DMS53 treated with DMSO at 0.1 percent for 48 hours (cell line): Measurements from ENCODE around the gene TNIP2.
"Not testable (repeated sequence)": the region's sequence is repeated elsewhere in the genome, so short reads cannot be mapped to it uniquely, and the experiment has no call there.

Source experiments
- DNase-seq: peaks from one replicate; lab custom pipeline; 2025; ENCODE audit not compliant: unreplicated experiment; lab: John Stamatoyannopoulos, UW

Gene TNIP2

DNA sequence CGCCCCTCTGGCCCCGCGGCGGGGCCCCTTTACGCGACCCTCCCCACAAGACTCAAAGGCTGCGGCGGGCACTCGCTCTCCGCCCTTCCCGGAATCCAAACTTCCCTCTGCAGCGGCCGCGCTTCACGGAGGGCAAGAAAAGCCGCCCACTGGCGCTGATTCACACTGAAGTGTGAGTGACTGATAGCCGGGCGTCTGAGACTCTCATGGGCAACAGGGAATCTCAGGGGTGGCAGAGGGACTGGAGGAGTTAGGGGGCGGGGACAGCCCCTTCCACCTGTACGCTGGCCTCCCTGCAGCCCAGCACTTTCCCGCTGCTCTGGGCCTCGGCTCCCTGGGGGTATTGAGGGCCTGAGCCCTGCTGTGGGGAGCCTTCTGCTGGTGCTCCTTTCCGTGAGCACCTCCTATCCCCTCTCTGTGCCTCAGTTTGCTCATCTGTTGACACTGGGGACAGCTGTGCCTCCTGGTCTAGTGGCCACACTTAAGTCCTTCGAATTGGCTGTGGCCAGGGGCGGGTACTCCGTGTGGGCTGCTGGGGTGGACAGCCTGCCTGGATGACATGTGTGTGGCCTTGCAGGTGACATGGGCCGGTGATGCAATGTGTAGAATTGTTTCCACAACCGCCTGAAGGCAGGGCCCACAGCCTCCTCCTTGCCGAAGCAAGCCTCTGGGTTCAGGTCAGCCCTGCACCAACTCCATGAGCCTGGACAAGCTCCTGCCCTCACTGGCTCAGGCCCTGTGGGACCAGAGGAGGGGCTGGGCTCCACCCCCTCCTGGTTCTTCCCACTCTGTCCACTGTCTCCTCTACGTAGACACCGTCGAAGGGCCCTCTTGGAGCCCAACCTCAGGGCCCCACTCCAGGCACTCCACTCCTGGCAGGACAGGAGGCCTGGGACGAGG, 37.7 kb upstream of the TNIP2 start:
- DNase-seq, result peak; percentile 7

DNA sequence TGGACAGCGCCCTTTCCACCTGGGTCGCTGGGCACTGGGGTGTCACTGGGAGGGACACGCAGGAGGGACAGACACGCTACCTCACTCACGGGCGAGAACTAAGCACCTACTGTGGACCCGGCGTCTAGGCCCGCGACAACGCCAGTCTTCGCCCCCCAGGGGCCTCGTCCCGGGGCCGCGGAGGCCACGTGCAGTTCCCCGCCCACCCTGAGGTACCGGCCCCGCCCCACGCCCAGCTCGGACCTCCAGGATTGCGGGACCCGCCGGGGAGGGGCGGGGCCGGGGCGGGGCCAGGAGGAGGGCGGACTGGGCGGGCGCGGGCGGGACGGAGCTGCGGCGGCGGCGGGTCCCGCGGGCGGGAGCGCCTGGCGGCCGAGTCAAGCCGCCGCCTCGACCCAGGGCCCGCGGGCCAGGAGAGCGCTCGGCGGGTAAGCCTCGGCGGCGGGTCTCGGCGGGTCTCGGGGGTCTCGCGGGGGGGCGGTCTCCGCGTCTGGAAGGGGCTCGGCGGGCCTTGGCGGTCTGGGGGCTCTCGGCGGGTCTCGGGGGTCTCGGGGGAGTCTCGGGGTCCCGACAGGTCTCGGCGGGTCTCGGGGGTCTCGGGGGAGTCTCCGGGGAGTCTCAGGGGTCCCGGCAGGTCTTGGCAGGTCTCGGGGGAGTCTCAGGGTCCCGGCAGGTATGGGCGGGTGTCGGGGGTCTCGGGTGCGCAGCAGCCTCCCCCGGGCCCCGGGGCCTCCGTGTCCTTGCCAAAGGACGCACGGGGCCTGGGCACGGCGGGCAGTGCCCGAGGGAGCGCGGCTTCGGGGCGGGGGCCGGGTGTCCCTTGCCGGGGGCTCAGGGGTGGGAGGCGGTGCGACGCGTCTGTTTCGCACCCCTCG, 36.8 kb upstream of the TNIP2 start, which contains the start of gene SH3BP2:
Gene SH3BP2, plus strand, starts transcription at position 375 of the 875 bp plus-strand sequence. CDS start 27,533 bp downstream, outside the sequence.
- DNase-seq, result peak; percentile 40

DNA sequence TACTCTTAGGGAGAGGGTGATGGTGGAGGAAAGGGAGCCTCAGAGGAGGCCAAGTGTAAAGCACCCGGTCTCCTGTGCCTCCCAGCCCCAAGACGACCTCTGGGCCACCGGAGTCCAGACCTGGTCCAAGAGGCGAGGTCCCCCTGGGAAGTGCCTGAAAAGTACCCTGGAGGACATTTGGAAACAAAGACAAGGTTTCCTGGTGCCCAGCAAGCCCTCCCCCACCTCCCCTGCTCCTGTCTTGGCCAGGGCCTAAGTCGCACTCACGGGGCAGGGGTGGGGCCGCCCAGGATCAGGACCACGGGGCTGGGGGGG, 36.2 kb upstream of the TNIP2 start:
- DNase-seq, result no peak

DNA sequence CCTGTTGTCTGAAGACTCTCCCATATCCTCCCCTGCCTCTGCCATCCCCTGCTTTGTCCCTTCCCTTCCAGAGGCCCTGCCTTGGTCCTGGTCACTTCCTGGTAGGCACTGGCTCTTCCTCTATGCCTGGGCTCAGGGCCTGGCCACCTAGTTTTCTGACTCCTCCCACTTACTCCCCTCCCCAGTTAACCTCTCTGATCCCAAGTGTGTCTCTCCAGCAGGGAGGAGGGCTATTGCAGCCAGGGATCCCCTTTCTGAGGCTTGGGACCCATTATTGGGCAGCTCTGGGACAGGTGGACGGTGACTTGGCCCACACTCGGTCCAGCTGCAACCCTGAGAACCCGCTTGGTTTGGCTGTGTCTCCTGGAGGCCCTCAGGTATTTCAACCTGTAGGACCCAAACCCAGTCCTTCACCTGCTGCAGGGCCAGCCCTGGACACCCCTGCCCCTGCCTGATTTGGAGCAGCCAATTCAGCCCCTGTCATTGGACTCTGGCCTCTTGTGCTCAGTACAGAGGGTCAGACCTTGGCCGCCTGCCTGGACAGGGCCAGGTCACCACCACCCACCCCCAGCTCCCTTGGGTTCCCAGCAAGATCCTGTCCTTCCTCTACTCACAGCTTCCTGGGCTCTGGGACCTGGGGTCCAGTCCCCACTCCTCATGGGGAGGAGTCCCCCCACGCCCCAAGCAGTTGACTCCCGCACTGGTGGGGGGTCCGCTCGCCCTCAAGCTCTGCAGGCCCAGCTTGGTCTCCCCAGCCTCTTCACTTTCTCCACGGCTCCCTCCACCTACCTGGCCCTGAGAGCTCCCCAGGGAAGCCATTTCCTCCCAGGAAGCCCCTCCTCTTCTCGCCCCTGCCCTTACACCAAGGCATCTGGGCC, 35.6 kb upstream of the TNIP2 start:
- peak; percentile 20 for DNase-seq

DNA sequence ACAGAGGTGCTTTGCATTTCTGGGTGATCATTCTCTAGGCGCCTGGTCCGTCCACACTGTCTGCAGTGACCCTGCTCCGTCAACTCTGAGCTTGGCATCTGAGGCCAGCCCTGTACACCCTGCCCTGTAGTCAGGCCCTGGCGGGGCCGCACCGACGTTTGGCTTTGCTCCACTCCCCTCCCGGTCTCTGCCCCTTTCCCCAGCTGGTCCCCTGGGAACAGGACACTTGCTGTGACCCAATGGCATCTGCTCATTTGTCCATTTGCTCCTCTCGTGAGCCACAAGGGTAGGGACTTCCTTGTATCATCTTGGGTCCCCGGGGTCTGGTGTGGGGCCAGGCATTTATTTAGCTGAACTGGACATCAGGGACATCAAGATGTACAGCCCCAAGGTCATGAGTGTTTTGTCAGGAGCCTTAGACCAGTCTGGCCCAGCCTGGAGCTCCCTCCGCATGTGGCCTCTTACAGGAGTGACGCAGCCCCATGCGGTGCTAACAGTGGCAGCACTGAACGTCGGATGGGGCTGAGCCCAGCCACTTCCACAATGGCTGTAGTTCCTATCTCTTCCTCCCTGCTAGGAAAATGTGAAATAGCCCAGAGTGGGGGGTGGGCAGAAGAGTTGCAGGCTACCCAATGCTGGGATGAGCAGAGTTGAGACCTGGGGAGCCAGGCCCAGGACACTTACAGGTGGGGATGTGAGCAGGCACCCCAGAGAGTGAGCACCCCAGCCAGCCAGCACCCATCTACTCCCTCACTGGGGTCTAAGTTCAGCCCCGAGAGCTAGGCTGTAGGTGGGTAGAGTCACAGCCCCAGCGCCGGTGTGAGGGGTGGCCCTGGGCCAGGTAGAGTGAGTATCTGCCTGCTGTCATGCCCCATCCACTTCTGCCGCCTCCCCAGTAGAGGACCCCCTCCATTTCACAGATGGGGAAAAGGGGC, 34.7 kb upstream of the TNIP2 start:
- DNase-seq, result no peak

DNA sequence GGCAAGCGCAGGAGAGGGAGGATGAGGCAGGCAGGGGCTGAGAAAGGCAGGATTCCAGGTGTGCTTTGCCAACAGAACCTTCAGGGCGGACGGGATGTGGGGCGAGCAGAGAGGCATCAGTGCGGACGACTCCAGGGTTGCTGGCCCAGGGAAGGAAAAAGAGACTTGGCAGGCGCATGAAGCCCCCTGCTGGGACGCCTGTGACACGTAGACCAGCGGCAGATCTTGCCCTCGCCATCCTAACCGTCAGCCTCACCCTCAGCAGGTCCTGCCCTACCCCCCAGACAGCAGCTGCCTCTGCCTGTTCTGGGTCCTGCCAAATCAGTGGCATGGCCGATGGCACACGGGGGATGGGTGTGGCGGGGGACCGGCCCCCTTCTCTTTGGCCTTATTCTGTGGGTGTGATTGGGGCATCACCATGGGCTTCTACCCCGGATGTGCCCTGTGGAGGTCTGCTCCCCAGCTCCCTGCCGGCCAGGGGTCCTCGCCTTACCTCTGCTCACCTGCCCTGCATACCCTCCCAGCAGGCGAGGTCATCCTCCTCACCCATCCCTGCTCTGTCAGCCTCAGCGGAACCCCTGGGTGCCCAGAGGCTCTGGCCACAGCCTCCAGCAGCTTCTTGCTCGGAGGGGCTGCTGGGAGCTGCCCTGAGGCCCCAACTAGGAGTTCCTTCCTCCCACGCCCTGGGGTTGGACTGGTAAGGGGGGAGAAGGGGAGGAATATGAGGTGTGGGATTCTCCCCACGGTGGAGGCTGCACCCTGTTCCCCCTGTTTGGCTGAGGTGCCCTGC, 33.9 kb upstream of the TNIP2 start:
- DNase-seq, result no peak

DNA sequence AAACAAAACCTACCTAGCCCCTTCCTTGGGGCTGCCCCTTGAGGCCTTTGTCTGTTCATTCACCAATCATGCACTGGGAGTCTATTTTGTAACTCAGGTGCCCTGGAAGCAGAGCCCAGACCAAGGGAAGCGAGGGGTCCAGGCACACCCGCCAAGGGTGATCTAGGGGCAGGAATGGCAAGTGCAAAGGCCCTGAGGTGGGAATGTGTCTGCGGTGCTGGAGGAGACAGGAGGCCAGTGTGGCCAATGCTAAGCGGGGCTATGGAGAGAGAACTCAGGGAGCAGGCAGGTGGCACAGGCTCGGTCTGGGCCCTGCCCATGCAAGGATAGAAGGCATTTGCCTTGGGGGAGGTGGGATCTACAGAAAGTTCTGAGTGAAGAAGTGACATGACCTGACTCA, 33.2 kb upstream of the TNIP2 start:
- no peak for DNase-seq

DNA sequence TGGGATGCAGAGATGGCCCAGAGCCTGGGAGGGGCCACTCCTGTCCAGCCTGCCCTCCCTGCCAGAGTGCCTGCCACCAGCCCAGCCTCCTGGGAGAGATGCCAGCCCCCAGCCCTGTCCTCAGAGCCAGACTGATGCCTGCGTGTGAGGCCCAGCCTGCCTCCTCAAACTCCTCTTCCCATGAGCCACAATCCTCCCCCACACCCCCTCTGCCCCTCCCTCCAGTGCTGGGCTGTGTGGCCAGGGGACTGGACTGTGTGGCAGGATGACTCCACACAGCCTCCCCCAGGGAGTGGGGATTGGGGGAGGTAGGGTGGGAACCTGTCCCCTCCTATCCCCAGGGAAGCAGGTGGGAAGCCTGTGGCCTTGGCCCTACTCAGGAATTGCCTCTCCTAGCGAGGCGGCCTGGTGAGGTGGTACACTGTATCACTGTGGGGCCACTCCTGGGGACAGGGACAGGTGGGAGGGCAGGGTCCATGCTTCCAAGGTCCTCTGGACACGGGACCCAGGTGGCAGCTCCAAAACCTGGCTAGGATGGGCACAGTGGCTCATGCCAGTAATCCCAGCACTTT, 32.5 kb upstream of the TNIP2 start:
- no peak for DNase-seq

DNA sequence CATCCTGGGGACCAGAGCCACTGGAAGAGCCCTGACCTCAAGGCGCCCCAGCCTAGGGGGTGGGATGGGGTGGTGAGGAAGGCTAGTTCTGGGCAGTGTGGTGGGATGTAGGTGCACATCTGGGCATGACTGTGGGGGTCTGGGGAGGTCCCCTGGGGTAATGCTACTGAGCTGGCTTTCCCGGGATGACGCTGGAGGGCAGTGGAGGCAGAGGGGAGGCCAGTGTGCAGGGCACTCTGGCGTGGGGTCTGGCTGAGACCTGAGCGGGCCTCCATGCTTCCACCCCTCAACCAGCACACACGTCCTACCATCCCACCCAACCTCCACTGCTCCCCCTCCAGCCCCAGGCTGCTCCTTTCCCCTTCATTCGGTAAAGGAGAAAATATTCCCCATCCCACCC, 32.0 kb upstream of the TNIP2 start:
- DNase-seq, result no peak

DNA sequence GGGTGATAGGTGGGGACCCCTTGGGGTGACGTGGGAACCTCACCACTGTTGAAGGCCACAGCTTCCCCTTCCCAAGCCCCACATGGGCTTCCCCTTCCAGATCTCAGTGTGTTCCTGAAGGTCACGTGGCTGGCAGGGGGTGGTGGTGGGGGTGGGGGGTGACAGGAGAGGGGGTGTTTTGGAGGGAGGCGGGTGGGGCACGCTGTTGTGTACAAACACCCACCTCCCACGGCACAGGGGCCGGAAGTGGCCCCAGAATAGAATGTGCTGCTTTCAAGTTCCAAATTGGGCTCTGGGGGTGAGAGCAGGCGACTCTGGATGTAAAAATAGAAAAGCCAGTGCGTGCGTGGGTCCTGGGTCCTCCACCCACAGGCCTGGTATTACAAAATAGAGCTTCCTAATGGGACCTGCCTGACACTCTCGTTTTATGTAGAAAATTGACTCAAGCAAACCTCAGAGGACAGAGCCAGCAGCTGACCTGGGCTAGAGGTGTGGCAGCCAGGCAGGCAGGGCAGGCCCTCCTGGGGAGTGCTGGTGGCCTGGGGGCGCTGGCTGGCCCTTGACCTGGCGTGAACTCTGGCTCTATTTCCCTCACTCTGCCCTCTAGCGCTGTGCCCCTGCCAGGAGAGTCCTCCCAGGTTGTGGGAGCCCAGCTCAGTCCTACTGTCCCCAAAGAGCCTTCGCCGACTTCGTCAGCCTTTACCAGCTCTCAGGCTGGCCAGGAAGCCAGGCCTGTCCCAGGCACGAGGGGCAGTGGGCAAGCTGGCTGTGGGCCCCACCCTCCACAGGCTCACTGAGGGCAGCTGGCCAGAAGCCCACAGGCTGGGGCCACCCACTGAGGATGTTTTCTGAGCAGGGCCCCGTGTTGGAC, 31.3 kb upstream of the TNIP2 start:
- no peak for DNase-seq

DNA sequence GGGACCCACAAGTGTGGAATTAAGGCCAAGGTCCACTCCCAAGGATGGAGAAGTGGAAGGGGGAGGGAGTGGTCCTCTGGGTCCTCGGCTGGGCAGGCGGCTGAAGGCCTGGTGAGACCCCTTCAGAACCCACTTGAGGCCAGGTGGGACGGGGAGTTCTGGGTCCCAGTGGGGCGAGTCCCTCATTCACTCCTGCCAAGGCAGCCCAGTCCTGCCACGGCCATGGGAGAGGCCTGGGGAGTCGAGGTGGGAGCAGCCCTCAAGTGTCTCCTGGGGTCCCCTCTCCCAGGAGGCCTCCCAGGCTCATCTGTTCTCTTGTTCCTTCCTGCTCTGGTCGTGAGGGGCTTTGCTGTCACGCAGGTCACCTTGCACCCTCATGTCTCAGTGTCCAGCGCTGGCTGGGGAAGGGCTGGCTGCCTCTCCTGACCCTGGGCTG, 30.7 kb upstream of the TNIP2 start:
- no peak for DNase-seq

DNA sequence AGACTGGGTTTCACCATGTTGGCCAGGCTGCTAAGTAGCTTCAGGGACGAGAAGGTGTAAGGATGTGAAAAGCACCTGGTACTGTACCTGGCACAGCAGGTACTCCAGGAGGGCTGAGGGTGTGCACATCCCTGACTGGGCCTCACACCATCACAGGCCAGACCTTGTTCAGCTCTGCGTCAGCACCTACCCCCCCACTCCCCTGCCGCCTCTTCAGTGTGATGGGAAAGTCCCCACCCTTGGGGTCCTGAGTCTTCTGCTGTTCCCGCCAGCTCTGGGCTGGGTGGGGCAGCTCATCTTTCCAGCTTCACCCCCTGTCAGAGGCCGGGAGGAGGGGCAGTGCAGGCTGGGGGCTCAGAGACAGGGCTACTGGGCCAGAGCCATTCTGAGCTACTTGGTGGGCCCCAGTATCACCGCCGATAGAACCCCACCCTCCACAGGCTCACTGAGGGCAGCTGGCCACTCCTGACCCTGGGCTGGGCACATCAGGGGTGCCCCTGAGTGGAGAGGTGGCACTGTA, 30.1 kb upstream of the TNIP2 start:
- DNase-seq, result no peak

DNA sequence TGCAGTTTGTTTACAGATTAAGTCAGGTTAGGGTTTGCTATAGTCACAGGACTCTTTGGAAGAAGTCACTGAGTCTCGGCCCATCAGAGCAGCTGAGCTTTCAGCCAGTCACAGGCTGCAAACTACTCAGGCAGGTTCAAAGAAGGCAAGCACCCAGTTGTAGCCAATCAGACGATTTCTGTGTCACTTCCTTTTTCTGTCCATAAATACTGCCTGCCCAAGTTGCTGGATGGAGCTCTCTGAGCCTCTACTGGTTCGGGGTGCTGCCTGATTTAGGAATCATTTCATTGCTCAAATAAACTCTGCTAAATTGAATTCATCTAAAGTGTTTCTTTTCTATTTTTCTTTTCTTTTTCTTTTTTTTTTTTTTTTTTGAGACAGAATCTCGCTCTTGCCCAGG, 29.5 kb upstream of the TNIP2 start:
- DNase-seq, result peak; percentile 18

DNA sequence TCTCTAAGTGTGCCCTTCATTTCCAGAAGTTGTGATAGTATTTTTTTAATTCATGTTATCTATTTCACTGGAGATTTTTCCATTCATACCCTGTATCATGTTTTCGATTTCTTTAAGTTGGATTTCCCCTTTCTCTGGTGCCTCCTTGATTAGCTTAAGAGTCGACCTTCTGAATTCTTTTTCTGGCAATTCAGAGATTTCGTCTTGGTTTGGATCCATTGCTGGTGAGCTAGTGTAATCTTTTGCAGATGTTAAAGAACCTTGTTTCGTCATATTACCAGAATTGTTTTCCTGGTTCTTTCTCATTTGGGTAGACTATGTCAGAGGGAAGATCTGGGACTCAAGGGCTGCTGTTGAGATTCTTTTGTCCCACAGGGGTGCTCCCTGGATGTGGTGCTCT, 27.7 kb upstream of the TNIP2 start:
- no peak for DNase-seq

DNA sequence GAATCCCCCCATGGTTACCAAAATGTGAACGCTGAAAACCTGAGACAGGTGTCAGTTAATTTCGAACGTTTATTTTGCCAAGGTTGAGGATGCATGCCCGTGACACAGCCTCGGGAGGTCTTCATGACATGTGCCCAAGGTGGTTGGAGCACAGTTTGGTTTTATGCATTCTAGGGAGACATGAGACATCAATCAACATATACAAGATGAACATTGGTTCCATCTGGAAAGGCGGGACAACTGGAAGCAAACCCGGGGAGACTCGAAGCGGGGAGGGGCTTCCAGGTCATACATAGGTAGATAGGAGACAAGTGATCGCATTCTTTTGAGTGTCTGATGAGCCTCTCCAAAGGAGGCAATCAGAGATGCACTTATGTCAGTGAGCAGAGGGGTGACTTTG, 25.8 kb upstream of the TNIP2 start:
- no peak for DNase-seq

DNA sequence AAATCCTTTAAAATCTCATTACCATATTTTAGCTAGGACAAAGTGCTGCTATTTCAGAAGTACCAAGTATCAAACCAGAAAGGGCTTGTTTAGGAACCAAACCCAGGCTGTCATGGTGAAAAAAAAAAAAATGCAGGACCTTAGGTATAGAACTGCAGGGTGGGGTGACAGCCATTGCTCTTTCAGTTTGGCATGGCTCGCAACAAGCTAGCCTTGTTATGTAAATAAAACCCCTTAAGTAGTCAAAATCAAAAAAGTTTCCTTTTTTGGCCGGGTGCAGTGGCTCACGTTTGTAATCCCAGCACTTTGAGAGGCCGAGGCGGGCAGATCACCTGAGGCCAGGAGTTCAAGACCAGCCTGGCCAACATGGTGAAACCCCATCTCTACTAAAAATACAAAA, 24.5 kb upstream of the TNIP2 start:
- not testable (repeated sequence) for DNase-seq

DNA sequence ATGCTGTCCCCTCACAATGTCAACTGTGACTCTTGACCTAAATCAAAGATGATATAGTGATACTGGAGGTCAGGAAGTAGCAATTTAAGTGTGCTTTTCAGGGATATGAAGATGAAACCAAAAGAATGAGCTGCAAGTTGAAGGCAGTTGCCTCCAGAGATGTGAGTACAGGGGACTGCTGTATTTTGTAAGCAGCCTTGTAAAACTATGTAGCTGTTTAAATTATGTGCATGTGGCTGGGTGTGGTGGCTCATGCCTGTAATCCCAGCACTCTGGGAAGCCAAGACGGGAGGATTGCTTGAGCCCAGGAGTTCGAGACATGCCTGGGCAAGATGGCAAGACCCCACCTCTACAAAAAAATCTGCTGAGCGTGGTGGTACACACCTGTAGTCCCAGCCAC, 15.1 kb upstream of the TNIP2 start:
- DNase-seq, result no peak

DNA sequence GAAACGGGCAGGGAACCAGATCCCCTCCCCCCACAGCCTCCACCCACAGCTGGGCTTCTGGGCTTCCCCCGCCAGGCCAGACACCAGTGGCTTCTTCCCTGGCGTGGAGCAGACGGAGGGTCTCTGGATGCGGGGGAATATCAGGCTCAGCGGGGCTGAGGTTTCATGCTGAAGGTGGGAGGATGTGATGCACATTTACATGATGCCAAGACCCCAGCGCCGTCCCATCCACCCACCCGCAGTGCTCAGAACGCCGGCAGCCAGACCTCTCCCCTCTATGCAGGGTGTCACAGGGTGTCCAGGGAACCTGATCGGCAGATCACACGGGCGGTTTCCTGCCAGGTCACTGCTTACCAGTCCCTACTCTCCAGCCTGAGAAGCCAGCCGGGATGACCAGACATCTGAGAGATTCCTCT, 12.8 kb upstream of the TNIP2 start:
- no peak for DNase-seq
